ENCODE results near the gene COG5.

- TF ChIP-seq CTCF (IDR thresholded peaks at IDR 0.05) = no peak
- no peak for TF ChIP-seq POLR2A (IDR thresholded peaks at IDR 0.05)
These were observed 402.3 kb downstream of the COG5 start for GRCh38 chr7:107161415-107161814.
